HL-60 (cell line): ENCODE data around the gene SKAP2.

Experiments
- DNase-seq, 2 experiments: peaks; one replicate each; pipeline ENCODE4 v3.0.0-alpha.2; 2010 to 2020; ENCODE audit warnings: low read depth in 1 of 2, low spot score in 1 of 2
- H3K27ac ChIP-seq: fragments of 250-450 bp; sonication (Bioruptor Pico); replicated peaks from 2 replicates; pipeline ENCODE4 v1.5.1; 2020; ENCODE audit warnings: mild to moderate bottlenecking, moderate library complexity
- H3K27me3 ChIP-seq: fragments of 250-450 bp; sonication (Bioruptor Pico); 2 replicates; pipeline ENCODE4 v1.5.1; 2021; ENCODE audit warnings: mild to moderate bottlenecking, moderate library complexity; ENCODE audit not compliant: insufficient read depth, poor library complexity, severe bottlenecking
- H3K4me3 ChIP-seq: replicated peaks from 2 replicates; pipeline ENCODE4 v1.5.1; 2011; ENCODE audit warnings: mild to moderate bottlenecking, control low read depth, low read length; ENCODE audit not compliant: insufficient read depth
- GABPA ChIP-seq: IDR thresholded peaks from 2 replicates; pipeline ENCODE4 v1.6.1; 2012; ENCODE audit warnings: low read depth
- POLR2AphosphoS5 ChIP-seq: IDR thresholded peaks from 2 replicates; pipeline ENCODE4 v1.6.1; 2012; ENCODE audit warnings: low read depth
- SPI1 ChIP-seq: IDR thresholded peaks from 2 replicates; pipeline ENCODE4 v1.6.1; 2012; ENCODE audit warnings: low read depth, mild to moderate bottlenecking, borderline replicate concordance
- TF ChIP-seq, protein P1 (sequence below): IDR thresholded peaks from 2 replicates; pipeline ENCODE4 v1.6.1; 2012; ENCODE audit warnings: low read depth; ENCODE audit not compliant: insufficient replicate concordance
- TF ChIP-seq, protein P2 (sequence below): IDR thresholded peaks from one replicate; pipeline ENCODE4 v1.5.1; 2011; ENCODE audit warnings: low read length, control low read depth, inconsistent platforms; ENCODE audit not compliant: insufficient read depth

The SKAP2 gene

DNA sequence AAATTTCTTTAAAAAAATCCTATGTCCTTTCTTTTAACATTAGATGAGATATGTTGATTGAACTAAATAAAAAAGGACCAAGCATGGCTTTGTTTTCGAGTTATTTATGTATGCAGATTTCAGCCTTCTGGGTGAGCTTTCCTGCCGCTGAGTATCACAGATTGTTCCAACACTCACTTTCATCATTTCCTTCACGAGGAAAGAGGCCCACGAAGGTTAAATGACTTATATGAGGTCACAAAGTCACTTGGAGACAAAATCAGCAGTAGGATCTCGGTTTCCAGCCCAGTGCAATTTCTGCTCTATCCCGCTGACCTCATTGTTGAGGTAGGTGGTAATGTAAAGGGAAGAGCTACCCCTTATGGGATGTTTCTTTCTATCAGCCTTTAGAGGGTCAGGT is 226.8 kb downstream of the SKAP2 start:
- no peak overlapping the region for H3K27ac ChIP-seq
- TF ChIP-seq SPI1 = no peak
- no peak for TF ChIP-seq POLR2AphosphoS5
- TF ChIP-seq, protein P1, sequence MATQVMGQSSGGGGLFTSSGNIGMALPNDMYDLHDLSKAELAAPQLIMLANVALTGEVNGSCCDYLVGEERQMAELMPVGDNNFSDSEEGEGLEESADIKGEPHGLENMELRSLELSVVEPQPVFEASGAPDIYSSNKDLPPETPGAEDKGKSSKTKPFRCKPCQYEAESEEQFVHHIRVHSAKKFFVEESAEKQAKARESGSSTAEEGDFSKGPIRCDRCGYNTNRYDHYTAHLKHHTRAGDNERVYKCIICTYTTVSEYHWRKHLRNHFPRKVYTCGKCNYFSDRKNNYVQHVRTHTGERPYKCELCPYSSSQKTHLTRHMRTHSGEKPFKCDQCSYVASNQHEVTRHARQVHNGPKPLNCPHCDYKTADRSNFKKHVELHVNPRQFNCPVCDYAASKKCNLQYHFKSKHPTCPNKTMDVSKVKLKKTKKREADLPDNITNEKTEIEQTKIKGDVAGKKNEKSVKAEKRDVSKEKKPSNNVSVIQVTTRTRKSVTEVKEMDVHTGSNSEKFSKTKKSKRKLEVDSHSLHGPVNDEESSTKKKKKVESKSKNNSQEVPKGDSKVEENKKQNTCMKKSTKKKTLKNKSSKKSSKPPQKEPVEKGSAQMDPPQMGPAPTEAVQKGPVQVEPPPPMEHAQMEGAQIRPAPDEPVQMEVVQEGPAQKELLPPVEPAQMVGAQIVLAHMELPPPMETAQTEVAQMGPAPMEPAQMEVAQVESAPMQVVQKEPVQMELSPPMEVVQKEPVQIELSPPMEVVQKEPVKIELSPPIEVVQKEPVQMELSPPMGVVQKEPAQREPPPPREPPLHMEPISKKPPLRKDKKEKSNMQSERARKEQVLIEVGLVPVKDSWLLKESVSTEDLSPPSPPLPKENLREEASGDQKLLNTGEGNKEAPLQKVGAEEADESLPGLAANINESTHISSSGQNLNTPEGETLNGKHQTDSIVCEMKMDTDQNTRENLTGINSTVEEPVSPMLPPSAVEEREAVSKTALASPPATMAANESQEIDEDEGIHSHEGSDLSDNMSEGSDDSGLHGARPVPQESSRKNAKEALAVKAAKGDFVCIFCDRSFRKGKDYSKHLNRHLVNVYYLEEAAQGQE = no peak
- no peak for TF ChIP-seq GABPA
- TF ChIP-seq, protein P2, sequence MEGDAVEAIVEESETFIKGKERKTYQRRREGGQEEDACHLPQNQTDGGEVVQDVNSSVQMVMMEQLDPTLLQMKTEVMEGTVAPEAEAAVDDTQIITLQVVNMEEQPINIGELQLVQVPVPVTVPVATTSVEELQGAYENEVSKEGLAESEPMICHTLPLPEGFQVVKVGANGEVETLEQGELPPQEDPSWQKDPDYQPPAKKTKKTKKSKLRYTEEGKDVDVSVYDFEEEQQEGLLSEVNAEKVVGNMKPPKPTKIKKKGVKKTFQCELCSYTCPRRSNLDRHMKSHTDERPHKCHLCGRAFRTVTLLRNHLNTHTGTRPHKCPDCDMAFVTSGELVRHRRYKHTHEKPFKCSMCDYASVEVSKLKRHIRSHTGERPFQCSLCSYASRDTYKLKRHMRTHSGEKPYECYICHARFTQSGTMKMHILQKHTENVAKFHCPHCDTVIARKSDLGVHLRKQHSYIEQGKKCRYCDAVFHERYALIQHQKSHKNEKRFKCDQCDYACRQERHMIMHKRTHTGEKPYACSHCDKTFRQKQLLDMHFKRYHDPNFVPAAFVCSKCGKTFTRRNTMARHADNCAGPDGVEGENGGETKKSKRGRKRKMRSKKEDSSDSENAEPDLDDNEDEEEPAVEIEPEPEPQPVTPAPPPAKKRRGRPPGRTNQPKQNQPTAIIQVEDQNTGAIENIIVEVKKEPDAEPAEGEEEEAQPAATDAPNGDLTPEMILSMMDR = no peak
- H3K4me3 ChIP-seq = no peak overlapping the region
- DNase-seq = no peak
- H3K27me3 ChIP-seq = no peaks in the 10 kb centered on the region

DNA sequence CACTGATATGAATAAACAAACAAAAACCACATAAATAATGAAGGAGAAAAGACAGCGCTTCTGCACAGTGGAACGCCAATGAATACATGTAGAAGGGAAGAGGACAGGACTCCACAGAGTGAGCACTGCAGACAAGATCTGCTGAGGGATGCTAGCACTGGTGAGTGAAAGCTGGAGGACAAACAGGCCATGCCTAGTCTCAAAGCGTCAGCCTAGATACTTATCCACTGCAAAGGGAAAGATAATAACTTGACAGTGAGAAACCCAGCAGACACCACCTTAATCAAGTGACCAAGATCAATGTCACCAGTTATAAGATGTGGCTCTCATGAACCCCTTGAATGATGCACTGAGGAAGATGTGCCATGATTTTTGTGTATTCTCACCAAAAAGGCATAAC is 227.6 kb downstream of the SKAP2 start:
- Histone ChIP-seq H3K4me3 (no peak overlapping the region), H3K27me3 (no peaks in the 10 kb centered on the region), H3K27ac (no peak overlapping the region)
- no peak for TF ChIP-seq POLR2AphosphoS5
- no peak for DNase-seq

DNA sequence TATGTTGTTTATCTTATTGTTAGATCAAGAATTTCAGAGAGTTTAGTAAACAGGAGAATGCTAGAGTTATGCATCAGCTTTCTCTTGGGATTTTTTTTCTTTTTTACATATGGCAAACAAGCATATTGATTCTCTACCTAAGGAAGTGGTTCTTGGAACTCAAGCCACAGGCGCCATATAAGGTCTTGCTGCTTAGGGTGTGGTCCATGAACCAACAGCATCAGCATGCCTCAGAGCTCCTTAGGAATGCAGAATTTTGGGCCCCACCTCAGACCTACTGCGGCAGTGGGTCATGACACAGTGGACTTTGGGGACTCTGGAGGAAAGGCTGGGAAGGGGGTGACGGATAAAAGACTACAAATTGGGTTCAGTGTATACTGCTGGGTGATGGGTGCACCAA is 230.8 kb downstream of the SKAP2 start:
- TF ChIP-seq SPI1 (no peak), GABPA (no peak), POLR2AphosphoS5 (no peak)
- TF ChIP-seq, protein P1 = no peak
- TF ChIP-seq, protein P2 = no peak
- H3K4me3 ChIP-seq = no peak overlapping the region
- no peaks in the 10 kb centered on the region for H3K27me3 ChIP-seq
- H3K27ac ChIP-seq = no peak overlapping the region
- no peak for DNase-seq

DNA sequence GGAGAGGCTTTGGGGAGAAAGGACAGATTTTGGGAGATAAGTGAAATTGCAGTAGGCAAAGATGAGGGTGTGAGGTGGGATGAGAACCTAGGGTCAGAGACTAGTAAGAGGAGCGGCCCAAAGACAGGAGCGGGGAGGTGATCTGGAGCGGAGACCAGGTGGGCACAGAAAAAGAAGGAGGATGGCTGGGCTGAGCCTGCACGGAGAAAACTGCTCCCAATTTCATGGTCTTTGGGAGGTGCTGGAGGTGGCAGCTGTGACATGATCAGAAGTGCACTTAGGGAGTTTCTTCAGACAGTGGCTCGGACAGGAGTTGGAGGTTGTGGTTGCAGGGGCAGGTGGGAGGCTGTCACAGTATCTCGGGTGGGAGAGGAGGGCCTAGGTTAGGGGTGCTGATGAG is 232.8 kb downstream of the SKAP2 start:
- H3K4me3 ChIP-seq = no peak overlapping the region
- TF ChIP-seq POLR2AphosphoS5 (no peak), GABPA (no peak), SPI1 (no peak)
- TF ChIP-seq, protein P2 = no peak
- TF ChIP-seq, protein P1 = no peak
- H3K27me3 ChIP-seq = no peaks in the 10 kb centered on the region
- no peak for DNase-seq
- no peak overlapping the region for H3K27ac ChIP-seq
